GM19468 (cell line): ENCODE data around the gene ACTR6.
"Not testable (repeated sequence)": the region's sequence is repeated elsewhere in the genome, so short reads cannot be mapped to it uniquely, and the experiment has no call there.

Experiments used
- ATAC-seq: cut with Tn5 transposase; IDR thresholded peaks from one replicate; pipeline ENCODE4 v1.9.1; 2021; ENCODE audit warnings: mild to moderate bottlenecking, moderate library complexity, moderate number of reproducible peaks; ENCODE audit not compliant: unreplicated experiment; ENCODE audit errors: extremely low read depth

ACTR6 gene

GRCh38 chr12:100265107-100265506 lies 64.5 kb downstream of the ACTR6 start:
- ATAC-seq: not testable (repeated sequence)

GRCh38 chr12:100265732-100266584 lies 65.3 kb downstream of the ACTR6 start:
- ATAC-seq: no peak

DNA sequence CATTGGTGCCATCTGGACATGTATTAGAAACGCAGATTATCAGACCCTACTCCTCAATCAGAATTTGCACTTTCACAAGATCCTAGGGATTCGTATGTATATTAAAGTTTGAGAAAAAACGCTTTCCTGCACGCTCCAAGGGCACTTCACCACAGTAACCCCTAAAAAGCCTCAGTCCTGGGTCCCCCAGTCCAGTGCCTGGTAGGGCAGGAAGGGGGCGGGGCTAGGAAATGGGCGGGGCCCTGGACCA lies 65.9 kb downstream of the ACTR6 start:
- ATAC-seq: peak; percentile 50

GRCh38 chr12:100266835-100267602 lies 66.4 kb downstream of the ACTR6 start, which contains the start of the genes DEPDC4 and SCYL2:
Gene DEPDC4 (minus strand): TSS chr12:100267079. CDS start chr12:100267076, 3 bp downstream.
Gene SCYL2 (plus strand): TSS chr12:100267177. CDS start chr12:100282971, 15,794 bp downstream.
- peak; percentile 83 for ATAC-seq

GRCh38 chr12:100267603-100268281 lies 67.1 kb downstream of the ACTR6 start:
- ATAC-seq: peak; percentile 3

DNA sequence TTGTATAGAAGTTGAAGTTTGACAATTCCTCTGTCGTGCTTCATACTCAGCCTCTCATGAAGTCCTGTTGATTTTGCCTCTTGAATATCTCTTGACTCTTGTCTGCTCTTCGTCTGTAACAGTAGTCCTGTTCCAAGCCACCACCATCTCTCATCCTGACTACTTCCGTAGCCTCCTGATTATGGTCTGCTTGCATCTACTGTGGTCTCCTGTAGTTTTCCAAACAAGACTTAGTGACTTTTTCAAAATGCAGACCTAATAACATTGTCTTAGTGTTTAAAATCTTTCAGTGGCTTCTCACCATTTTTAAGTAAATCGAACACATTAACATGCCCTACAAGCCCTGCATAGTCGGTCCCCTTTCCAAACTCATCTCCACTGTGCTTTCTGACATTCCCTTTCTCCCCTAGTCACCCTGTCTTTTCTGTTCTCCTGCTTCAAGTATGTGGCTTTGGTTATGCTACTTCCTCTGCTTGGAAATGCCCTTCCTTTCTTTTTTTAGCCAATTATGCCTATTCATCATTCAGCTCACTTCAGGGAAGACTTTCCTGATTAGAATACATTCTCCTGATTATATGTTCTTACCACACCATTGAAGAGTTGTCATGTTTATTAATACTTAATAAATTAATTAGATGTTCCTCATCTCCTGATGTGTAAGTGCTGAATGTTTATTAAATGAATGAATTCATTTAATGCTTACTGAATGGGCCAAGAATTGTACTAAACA lies 68.4 kb downstream of the ACTR6 start:
- ATAC-seq: no peak

- ATAC-seq: no peak
Observed at GRCh38 chr12:100273782-100274181, 73.2 kb downstream of the ACTR6 start.
